GM18517 (cell line): ENCODE measurements around the gene PTMA.

Source experiments
- ATAC-seq: cut with Tn5 transposase; IDR thresholded peaks from one replicate; pipeline ENCODE4 v1.9.1; 2021; ENCODE audit warnings: mild to moderate bottlenecking, moderate library complexity; ENCODE audit not compliant: unreplicated experiment

PTMA gene

GRCh38 chr2:231674587-231675338 lies 33.6 kb upstream of the PTMA start:
- no peak for ATAC-seq

GRCh38 chr2:231676243-231676642 lies 32.1 kb upstream of the PTMA start:
- no peak for ATAC-seq

- ATAC-seq: no peak
Measured at GRCh38 chr2:231677632-231678104, 30.7 kb upstream of the PTMA start.

- ATAC-seq: no peak
Measured at GRCh38 chr2:231679908-231680284, 28.4 kb upstream of the PTMA start.

GRCh38 chr2:231680285-231680991 lies 27.9 kb upstream of the PTMA start:
- ATAC-seq: no peak

- ATAC-seq: peak; percentile 49
Measured at GRCh38 chr2:231680992-231681852, 27.1 kb upstream of the PTMA start.

- no peak for ATAC-seq
Measured at GRCh38 chr2:231682603-231683291, 25.6 kb upstream of the PTMA start.

GRCh38 chr2:231683292-231684235 lies 24.8 kb upstream of the PTMA start:
- no peak for ATAC-seq

GRCh38 chr2:231684314-231685223 lies 23.8 kb upstream of the PTMA start:
- no peak for ATAC-seq

GRCh38 chr2:231685349-231686191 lies 22.8 kb upstream of the PTMA start:
- ATAC-seq: no peak

GRCh38 chr2:231686192-231687100 lies 21.9 kb upstream of the PTMA start:
- ATAC-seq: no peak

GRCh38 chr2:231687133-231687852 lies 21.0 kb upstream of the PTMA start:
- ATAC-seq: peak; percentile 64

- ATAC-seq: no peak
Measured at GRCh38 chr2:231687961-231688360, 20.4 kb upstream of the PTMA start.

GRCh38 chr2:231688719-231689118 lies 19.6 kb upstream of the PTMA start:
- no peak for ATAC-seq

GRCh38 chr2:231689124-231689893 lies 19.0 kb upstream of the PTMA start:
- ATAC-seq: no peak
